ENCODE results near the gene SLIT3.

- no peak for TF ChIP-seq POLR2AphosphoS5 (IDR thresholded peaks at IDR 0.05; ENCODE audit: borderline replicate concordance, low read depth, low read length)
- TF ChIP-seq FOXP2 (optimal IDR thresholded peaks at IDR 0.05; ENCODE audit: control extremely low read depth, extremely low read length, insufficient read depth) = no peak
- no peak for TF ChIP-seq EZH2 (IDR thresholded peaks at IDR 0.05)
Observed at GRCh38 chr5:169200125-169200778, 100.7 kb downstream of the SLIT3 start.

All from SK-N-MC (cell line).